DOHH2 (cell line): ENCODE data around the gene NOS3.

ENCODE experiments used
- H3F3A ChIP-seq: fragments of 200-600 bp; sonication (generic), shearing (Covaris generic); 2 replicates; pipeline ENCODE4 v1.6.0; 2016; ENCODE audit warnings: antibody characterized with exemption, mild to moderate bottlenecking; ENCODE audit not compliant: control insufficient read depth, insufficient read depth
- H3K27ac ChIP-seq: fragments of 200-600 bp; sonication (generic); 2 replicates; pipeline ENCODE4 v1.5.1; 2014; ENCODE audit warnings: low read depth, mild to moderate bottlenecking, low read length, moderate library complexity
- H3K27me3 ChIP-seq: fragments of 200-600 bp; sonication (generic); 2 replicates; pipeline ENCODE4 v1.6.1; 2014; ENCODE audit warnings: mild to moderate bottlenecking, low read length, mixed read lengths; ENCODE audit not compliant: control insufficient read depth
- H3K36me3 ChIP-seq: fragments of 200-600 bp; sonication (generic); 2 replicates; pipeline ENCODE4 v1.6.1; 2014; ENCODE audit warnings: mild to moderate bottlenecking, low read length, moderate library complexity, mixed read lengths; ENCODE audit not compliant: control insufficient read depth
- H3K4me1 ChIP-seq: fragments of 200-600 bp; sonication (generic); 2 replicates; pipeline ENCODE4 v1.6.1; 2014; ENCODE audit warnings: mild to moderate bottlenecking, low read length, mixed read lengths; ENCODE audit not compliant: control insufficient read depth
- H3K4me2 ChIP-seq: fragments of 200-600 bp; sonication (generic); 2 replicates; pipeline ENCODE4 v1.6.0; 2014; ENCODE audit warnings: mild to moderate bottlenecking, low read length, moderate library complexity
- H3K4me3 ChIP-seq: fragments of 200-600 bp; sonication (generic); 2 replicates; pipeline ENCODE4 v1.5.1; 2014; ENCODE audit warnings: mild to moderate bottlenecking, low read length, mixed read lengths
- H3K79me2 ChIP-seq: fragments of 200-600 bp; sonication (generic); 2 replicates; pipeline ENCODE4 v1.6.1; 2014; ENCODE audit warnings: mild to moderate bottlenecking, low read length, mixed read lengths; ENCODE audit not compliant: control insufficient read depth
- H3K9me2 ChIP-seq: fragments of 200-600 bp; sonication (generic); replicated peaks from 2 replicates; pipeline ENCODE4 v1.6.1; 2014; ENCODE audit warnings: mild to moderate bottlenecking, low read length, mixed read lengths; ENCODE audit not compliant: control insufficient read depth
- H3K9me3 ChIP-seq: fragments of 200-600 bp; sonication (generic); 2 replicates; pipeline ENCODE4 v1.6.1; 2014; ENCODE audit warnings: antibody characterized with exemption, low read length, mixed read lengths; ENCODE audit not compliant: control insufficient read depth, insufficient read depth
- H4K20me1 ChIP-seq: fragments of 200-600 bp; sonication (generic); 2 replicates; pipeline ENCODE4 v1.6.0; 2014; ENCODE audit warnings: low read depth, mild to moderate bottlenecking, antibody characterized with exemption, low read length, moderate library complexity; ENCODE audit not compliant: control insufficient read depth, insufficient read depth
- CTCF ChIP-seq: fragments of 200-600 bp; sonication (generic); IDR thresholded peaks from one replicate; pipeline ENCODE4 v1.5.1; 2014; ENCODE audit warnings: antibody characterized with exemption, mild to moderate bottlenecking, low read depth, low read length; ENCODE audit not compliant: poor library complexity, severe bottlenecking
- EZH2phosphoT487 ChIP-seq: fragments of 200-600 bp; sonication (generic); IDR thresholded peaks from 2 replicates; pipeline ENCODE4 v1.6.1; 2017; ENCODE audit warnings: borderline replicate concordance, mild to moderate bottlenecking, antibody characterized with exemption, low read length, moderate library complexity, mixed read lengths

The NOS3 gene

DNA sequence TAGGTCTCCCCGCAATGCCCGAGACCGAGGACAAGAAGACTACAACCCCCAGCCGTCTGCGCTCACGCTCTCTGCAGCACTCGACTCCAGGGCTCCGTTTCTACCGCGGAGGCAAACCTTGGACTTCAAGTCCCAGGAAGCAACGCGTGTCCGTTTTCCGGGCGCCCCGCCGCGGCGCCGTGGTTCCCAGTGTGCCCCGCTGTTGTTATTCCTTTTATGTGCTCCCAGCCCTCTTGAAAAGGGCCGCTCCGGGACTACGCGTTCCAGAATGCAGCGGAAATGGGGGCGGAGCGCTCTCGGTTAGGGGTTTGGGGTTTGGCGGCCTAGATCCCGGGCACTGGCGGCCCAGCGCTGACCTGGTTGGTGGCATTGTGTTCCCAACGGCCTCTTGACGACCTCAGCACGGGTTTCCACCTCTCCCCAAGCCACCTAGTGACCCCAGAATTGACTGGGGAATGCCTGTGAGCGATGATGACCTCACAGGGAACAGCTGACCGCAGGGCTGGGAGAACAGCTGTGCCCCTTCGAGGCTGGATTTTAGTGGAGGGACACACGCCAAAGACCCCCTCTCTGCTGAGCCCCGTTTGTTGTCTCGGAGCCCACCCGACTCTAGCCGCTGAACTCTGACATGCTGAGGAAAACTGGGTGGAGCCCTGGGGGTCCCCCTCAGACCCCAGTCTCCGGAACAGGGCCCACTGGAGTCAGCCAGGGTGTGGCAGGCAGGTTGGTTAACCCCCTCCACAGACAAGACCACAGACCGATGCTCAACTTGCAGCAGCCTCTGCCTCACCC is 67.4 kb downstream of the NOS3 start:
- H3K27me3 ChIP-seq: no peaks in the 10 kb centered on the region
- peak overlapping the region; percentile 61 for H3K27ac ChIP-seq
- H3K9me3 ChIP-seq: no peaks in the 10 kb centered on the region
- peaks cover 19% of the 10 kb centered on the region for H3K36me3 ChIP-seq
- H3F3A ChIP-seq: peaks cover 7% of the 10 kb centered on the region
- H3K4me2 ChIP-seq: peak overlapping the region; percentile 97
- H3K4me3 ChIP-seq: peak overlapping the region; percentile 89
- peaks cover 30% of the 10 kb centered on the region for H3K79me2 ChIP-seq
- peaks cover 7% of the 10 kb centered on the region; the same call in 1 of the 2 replicates for H4K20me1 ChIP-seq
- no peaks in the 10 kb centered on the region for H3K9me2 ChIP-seq
- TF ChIP-seq EZH2phosphoT487 (no peak), CTCF (no peak)
- H3K4me1 ChIP-seq: peaks cover 33% of the 10 kb centered on the region

DNA sequence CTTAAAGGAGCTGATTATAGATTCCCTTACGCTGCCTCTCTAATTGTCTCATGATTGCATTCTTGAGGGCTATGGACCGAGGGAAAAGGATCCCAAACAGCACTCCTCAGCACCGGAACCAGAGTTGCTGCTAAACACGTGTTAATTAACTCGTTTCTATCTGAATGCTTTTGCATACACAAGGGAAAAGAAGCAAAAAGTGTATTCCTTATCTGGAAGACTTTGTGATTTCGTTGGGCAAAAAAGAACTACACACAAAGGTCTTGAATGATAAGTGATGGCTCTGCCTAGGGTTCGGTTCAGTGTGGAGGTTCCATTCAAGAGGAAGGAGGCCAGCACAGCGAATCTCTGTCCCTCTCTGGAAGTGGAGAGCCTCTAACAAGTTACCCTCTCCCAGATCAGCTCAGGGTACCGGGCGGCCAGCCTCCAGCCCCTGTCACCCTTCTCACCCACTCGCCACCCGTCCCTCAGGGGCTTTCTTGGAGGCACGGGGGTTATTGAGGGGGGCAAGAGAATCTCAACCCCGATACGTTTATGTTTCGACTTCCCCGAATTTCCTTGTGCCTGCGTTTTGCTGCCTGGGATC is 68.1 kb downstream of the NOS3 start:
- no peaks in the 10 kb centered on the region for H3K9me2 ChIP-seq
- H3K27me3 ChIP-seq: no peaks in the 10 kb centered on the region
- H3K4me2 ChIP-seq: peak overlapping the region; percentile 97
- H3K4me1 ChIP-seq: peaks cover 31% of the 10 kb centered on the region
- peaks cover 20% of the 10 kb centered on the region for H3K36me3 ChIP-seq
- H3K79me2 ChIP-seq: peaks cover 30% of the 10 kb centered on the region
- TF ChIP-seq EZH2phosphoT487: no peak
- TF ChIP-seq CTCF: no peak
- peaks cover 7% of the 10 kb centered on the region for H3F3A ChIP-seq
- peak overlapping the region; percentile 61 for H3K27ac ChIP-seq
- no peaks in the 10 kb centered on the region for H3K9me3 ChIP-seq
- peaks cover 7% of the 10 kb centered on the region; the same call in 1 of the 2 replicates for H4K20me1 ChIP-seq
- H3K4me3 ChIP-seq: peak overlapping the region; percentile 89

DNA sequence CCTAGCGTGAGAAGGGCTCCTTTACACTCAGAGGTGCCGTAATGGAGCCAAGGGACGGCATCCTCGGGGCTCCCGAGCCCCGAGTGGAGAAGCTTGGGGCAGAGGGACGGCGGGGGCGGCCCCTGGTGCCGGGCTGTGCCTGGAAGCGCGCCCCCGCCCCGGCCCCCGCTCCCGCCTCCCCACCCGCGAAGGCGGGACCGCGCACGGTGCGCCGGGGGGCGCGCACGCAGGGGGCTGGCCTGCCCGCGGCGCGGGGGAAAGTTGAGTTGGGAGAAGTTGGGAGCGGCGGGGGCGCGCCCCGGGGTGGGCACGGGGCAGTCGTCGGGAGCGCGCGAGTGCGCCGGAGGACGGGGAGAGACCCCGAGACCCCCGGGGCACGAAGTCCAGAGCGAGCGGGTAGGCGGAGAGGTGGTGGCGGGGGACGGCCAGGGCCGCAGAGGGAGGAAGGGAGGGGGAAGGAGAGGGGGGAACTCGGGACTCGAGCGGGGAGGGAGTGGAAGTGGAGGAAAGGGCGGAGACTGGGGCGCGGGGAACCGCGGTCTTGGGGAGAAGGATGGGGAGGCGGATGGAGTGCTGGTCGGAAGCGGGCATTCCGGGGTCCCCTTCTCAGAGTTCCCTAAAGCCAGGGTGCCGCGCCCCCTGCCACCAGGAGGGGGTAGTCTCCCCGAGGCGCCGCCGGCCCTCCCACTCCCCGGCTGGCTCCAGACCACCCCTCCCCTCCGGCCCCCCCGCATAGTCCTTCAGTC is 68.7 kb downstream of the NOS3 start, which contains the start of gene SLC4A2:
Gene SLC4A2, plus strand, starts transcription at position 223 of the 746 bp plus-strand sequence. CDS start 2,399 bp downstream, outside the sequence.
- Histone ChIP-seq H3K27ac (peak within 1 kb of the TSS; percentile 61), H3K79me2 (peaks cover 30% of the 10 kb centered on the region), H3K27me3 (no peaks in the 10 kb centered on the region), H3K9me2 (no peaks in the 10 kb centered on the region), H3K4me3 (peak within 1 kb of the TSS; percentile 89), H3K4me1 (peaks cover 31% of the 10 kb centered on the region), H3F3A (peaks cover 7% of the 10 kb centered on the region), H3K4me2 (peak within 1 kb of the TSS; percentile 97), H3K9me3 (no peaks in the 10 kb centered on the region), H4K20me1 (peaks cover 7% of the 10 kb centered on the region; the same call in 1 of the 2 replicates), H3K36me3 (peaks cover 24% of the 10 kb centered on the region)
- TF ChIP-seq CTCF: peak; percentile 57
- no peak for TF ChIP-seq EZH2phosphoT487
